Measurements from ENCODE around the gene MAP7D3.
"Not testable (repeated sequence)": the region's sequence is repeated elsewhere in the genome, so short reads cannot be mapped to it uniquely, and the experiment has no call there.

MAP7D3 gene

DNA sequence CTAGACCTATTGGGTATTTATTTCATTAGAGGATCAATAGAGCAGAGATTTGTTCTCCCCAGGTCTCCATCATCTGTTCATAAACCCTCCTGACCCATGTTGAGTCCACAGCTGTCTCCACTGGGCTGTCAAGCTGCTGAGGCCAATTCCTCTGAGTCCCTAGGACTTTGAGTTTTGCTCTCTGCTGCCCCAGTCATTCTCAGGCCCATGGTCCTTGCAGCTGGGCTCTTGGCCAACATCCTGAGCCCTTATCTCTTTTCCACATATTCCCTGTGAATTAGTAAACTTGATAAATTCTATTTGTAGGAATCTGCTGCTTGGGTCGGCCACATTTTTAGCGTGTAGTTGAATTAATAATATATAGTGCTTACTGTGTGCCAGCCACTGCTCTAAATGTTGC, 62.0 kb downstream of the MAP7D3 start:
- Histone ChIP-seq H3K4me1 (ENCODE audit: control insufficient read depth, insufficient read depth, low read length) (peaks cover 39% of the 10 kb centered on the region), H3K4me3 (ENCODE audit: low read length) (no peak overlapping the region), H3K27me3 (ENCODE audit: control insufficient read depth, insufficient read depth, low read length) (no peaks in the 10 kb centered on the region), H3K36me3 (ENCODE audit: control insufficient read depth, insufficient read depth, low read length) (no peaks in the 10 kb centered on the region), H3K9ac (ENCODE audit: low read length) (no peak overlapping the region), H3K9me3 (ENCODE audit: control insufficient read depth, low read length) (no peaks in the 10 kb centered on the region)

GRCh38 chrX:136186023-136186413, 65.2 kb downstream of the MAP7D3 start:
- peaks cover 20% of the 10 kb centered on the region for H3K4me1 ChIP-seq (ENCODE audit: control insufficient read depth, insufficient read depth, low read length)
- H3K27me3 ChIP-seq (ENCODE audit: control insufficient read depth, insufficient read depth, low read length): no peaks in the 10 kb centered on the region
- H3K9me3 ChIP-seq (ENCODE audit: control insufficient read depth, low read length): no peaks in the 10 kb centered on the region
- H3K4me3 ChIP-seq (ENCODE audit: low read length): no peak overlapping the region
- no peak overlapping the region for H3K9ac ChIP-seq (ENCODE audit: low read length)
- H3K36me3 ChIP-seq (ENCODE audit: control insufficient read depth, insufficient read depth, low read length): no peaks in the 10 kb centered on the region

DNA sequence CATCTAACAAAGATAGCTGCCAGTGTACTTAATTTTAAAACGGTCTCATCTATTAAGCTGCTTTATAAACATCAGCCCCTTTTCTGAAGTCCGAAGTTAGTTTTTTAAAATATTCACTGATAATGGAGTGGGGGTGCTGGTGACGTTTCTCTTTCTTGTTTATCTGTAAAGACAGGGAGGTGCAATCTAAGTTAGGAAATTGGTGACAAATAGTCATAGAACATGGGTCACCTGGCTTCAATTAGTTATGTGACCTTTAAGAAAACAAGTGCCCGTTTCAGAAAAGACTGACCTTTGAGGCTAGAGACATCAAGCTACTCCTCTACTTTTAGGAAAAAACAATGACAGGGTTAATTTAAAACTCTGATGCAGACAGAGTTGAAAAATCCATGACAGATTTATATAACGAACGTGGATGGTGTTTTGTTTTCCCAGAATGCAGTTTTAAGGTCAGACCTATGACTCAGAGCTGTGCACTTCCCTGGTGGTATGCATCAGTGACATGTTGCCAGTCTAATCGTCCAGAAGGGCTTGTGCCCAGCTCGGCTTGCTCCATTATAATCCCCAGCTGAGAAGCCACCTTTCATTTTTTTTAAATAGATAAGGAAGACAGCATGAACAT, 65.7 kb downstream of the MAP7D3 start:
- Histone ChIP-seq H3K4me1 (ENCODE audit: control insufficient read depth, insufficient read depth, low read length) (peaks cover 15% of the 10 kb centered on the region), H3K36me3 (ENCODE audit: control insufficient read depth, insufficient read depth, low read length) (no peaks in the 10 kb centered on the region), H3K27me3 (ENCODE audit: control insufficient read depth, insufficient read depth, low read length) (no peaks in the 10 kb centered on the region), H3K4me3 (ENCODE audit: low read length) (no peak overlapping the region), H3K9ac (ENCODE audit: low read length) (no peak overlapping the region), H3K9me3 (ENCODE audit: control insufficient read depth, low read length) (no peaks in the 10 kb centered on the region)

- Histone ChIP-seq H3K4me3 (ENCODE audit: low read length) (no peak overlapping the region), H3K9me3 (ENCODE audit: control insufficient read depth, low read length) (no peaks in the 10 kb centered on the region), H3K27me3 (ENCODE audit: control insufficient read depth, insufficient read depth, low read length) (no peaks in the 10 kb centered on the region), H3K36me3 (ENCODE audit: control insufficient read depth, insufficient read depth, low read length) (no peaks in the 10 kb centered on the region), H3K4me1 (ENCODE audit: control insufficient read depth, insufficient read depth, low read length) (no peaks in the 10 kb centered on the region), H3K9ac (ENCODE audit: low read length) (no peak overlapping the region)
Observed at GRCh38 chrX:136183917-136184316, 67.3 kb downstream of the MAP7D3 start.

DNA sequence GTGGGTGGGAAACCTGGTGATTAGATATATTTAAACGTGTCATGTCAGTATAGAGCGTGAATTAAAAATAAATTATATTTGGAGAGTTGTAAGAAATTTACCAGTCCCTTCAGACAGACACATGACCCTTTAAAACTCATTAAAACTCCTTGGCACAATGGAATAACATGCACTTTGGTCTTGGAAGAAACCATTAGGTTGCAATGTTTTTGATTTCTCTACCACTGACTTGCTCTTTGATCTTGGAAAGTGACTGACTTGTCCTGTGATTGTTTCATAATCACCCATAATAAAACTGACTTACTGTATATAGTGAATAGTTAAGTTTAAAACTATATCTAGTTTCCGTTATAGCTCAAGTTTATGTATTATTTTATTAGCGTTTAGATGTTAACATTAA, 68.0 kb downstream of the MAP7D3 start:
- Histone ChIP-seq H3K36me3 (ENCODE audit: control insufficient read depth, insufficient read depth, low read length) (no peaks in the 10 kb centered on the region), H3K9ac (ENCODE audit: low read length) (no peak overlapping the region), H3K4me1 (ENCODE audit: control insufficient read depth, insufficient read depth, low read length) (no peaks in the 10 kb centered on the region), H3K4me3 (ENCODE audit: low read length) (no peak overlapping the region), H3K27me3 (ENCODE audit: control insufficient read depth, insufficient read depth, low read length) (no peaks in the 10 kb centered on the region), H3K9me3 (ENCODE audit: control insufficient read depth, low read length) (no peaks in the 10 kb centered on the region)

DNA sequence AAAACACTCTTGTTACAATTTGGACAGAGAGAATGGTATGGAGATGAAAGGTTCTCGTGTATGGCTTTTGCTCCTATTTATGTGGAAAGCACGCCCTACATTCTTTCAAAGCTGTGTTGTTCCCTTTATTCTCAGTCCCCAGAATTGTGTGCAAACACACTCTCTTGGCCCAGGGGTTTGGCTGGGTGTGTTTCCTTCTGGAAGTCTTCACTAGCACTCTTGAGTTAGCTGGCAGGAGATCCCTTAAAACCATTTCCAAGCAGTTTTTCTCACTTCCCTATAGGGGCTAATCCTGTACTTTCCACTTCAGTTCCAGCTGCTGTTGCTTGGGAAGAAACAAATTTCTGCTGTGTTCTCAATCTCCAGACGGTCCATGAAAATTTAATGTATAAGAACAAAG, 68.8 kb downstream of the MAP7D3 start:
- Histone ChIP-seq H3K4me1 (ENCODE audit: control insufficient read depth, insufficient read depth, low read length) (no peaks in the 10 kb centered on the region), H3K9me3 (ENCODE audit: control insufficient read depth, low read length) (no peaks in the 10 kb centered on the region), H3K9ac (ENCODE audit: low read length) (no peak overlapping the region)

DNA sequence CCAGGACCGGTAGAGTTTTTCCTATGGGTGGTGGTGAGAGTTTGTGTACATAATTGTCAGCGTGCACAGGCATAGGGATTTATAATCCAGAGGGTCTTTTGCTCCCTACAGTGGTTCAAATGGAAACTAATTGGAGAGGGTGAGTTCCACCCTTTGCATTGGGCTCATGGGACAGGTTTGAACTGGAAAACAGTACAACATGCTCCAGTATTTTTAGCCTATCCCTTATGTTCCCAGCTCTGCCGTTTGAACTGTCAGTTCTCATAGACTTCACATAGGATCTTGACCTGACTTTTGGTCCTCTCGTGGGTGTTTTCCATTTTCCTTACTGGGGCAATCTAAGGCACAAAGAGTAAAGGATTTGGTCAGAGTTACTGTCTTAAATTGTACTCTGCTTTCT, 72.1 kb downstream of the MAP7D3 start:
- Histone ChIP-seq H3K9me3 (ENCODE audit: control insufficient read depth, low read length) (no peaks in the 10 kb centered on the region), H3K36me3 (ENCODE audit: control insufficient read depth, insufficient read depth, low read length) (no peaks in the 10 kb centered on the region), H3K4me3 (ENCODE audit: low read length) (no peak overlapping the region), H3K4me1 (ENCODE audit: control insufficient read depth, insufficient read depth, low read length) (peaks cover 7% of the 10 kb centered on the region), H3K27me3 (ENCODE audit: control insufficient read depth, insufficient read depth, low read length) (no peaks in the 10 kb centered on the region), H3K9ac (ENCODE audit: low read length) (no peak overlapping the region)

More for the DNA sequence above, 68.8 kb downstream of the MAP7D3 start:
- H3K4me3 ChIP-seq (ENCODE audit: low read length): no peak overlapping the region
- H3K27me3 ChIP-seq (ENCODE audit: control insufficient read depth, insufficient read depth, low read length): no peaks in the 10 kb centered on the region
- no peaks in the 10 kb centered on the region for H3K36me3 ChIP-seq (ENCODE audit: control insufficient read depth, insufficient read depth, low read length)

DNA sequence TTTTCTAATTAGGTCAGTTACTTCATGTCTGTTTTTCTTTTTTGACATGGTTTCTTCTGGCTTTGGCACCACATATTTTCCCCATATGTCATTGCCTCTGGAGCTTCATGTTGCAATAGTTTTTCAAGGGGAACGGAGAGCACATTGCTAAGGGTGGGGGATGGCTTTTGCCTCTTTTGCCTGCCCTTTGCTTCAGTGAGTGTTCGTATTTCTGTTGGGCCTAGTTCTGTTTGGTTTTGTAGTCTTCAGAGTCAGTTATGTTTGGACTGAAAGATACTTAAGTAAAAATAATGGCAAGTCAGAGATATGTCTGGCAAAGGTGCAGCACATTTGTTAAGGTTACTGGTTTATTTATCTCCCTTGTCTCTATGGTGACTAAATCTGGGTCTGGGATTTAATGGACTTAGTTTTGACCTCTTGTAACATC, 74.8 kb downstream of the MAP7D3 start:
- peaks cover 7% of the 10 kb centered on the region for H3K4me1 ChIP-seq (ENCODE audit: control insufficient read depth, insufficient read depth, low read length)
- H3K9ac ChIP-seq (ENCODE audit: low read length): no peak overlapping the region
- no peaks in the 10 kb centered on the region for H3K9me3 ChIP-seq (ENCODE audit: control insufficient read depth, low read length)
- H3K27me3 ChIP-seq (ENCODE audit: control insufficient read depth, insufficient read depth, low read length): no peaks in the 10 kb centered on the region
- no peak overlapping the region for H3K4me3 ChIP-seq (ENCODE audit: low read length)
- no peaks in the 10 kb centered on the region for H3K36me3 ChIP-seq (ENCODE audit: control insufficient read depth, insufficient read depth, low read length)

DNA sequence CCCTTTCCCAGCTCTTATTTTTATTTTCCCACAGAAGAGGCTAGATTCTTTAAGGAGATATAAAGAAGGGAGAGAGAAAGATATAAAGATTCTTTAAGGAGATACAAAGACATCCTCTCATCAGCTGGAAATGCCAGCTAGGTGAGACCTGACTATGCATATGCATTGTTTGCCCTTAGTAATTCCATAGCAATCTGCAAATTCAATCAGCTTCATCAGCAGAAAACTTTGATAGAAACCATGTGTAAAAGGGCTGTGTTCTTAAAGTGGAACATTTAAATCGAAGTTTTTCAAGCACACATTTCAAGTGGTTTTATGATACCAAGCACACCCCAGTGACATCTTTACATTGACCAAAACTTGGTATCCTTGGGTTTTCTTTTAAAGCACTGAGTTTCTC, 79.8 kb downstream of the MAP7D3 start:
- H3K36me3 ChIP-seq (ENCODE audit: control insufficient read depth, insufficient read depth, low read length): no peaks in the 10 kb centered on the region
- H3K4me1 ChIP-seq (ENCODE audit: control insufficient read depth, insufficient read depth, low read length): peaks cover 14% of the 10 kb centered on the region
- H3K4me3 ChIP-seq (ENCODE audit: low read length): no peak overlapping the region
- H3K9ac ChIP-seq (ENCODE audit: low read length): no peak overlapping the region
- H3K9me3 ChIP-seq (ENCODE audit: control insufficient read depth, low read length): no peaks in the 10 kb centered on the region
- H3K27me3 ChIP-seq (ENCODE audit: control insufficient read depth, insufficient read depth, low read length): no peaks in the 10 kb centered on the region

DNA sequence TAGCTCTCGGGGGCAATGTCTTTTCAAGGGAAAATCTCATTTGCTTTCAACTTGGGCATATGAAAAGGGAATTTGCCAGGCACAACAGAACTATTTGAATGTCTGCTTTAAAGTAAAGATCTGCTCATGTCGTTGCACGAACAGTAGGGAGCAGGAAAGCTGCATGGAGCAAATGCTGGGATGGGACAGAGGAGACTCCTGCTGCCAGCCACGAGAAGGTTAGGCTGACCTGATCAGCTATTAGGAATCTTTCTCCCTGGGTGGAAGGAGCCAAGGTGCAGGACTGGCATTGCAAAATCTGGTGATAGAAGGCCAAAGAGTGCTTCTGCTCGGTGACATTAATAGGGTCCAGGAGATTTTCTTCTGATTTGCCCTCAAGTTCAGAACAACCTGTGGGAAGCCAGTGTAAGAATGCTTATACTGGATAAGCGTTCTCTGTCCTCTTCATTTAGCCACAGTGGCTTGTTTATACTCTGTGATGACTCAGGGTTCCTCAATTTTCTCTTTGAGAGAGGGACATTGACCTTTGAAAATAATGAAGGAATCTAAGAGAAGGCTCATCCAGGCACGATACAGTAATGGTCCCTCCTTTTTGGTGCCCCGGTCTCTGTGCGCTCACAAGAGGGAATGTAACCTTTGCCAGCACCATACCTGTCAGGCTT, 80.9 kb downstream of the MAP7D3 start:
- Histone ChIP-seq H3K27me3 (ENCODE audit: control insufficient read depth, insufficient read depth, low read length) (no peaks in the 10 kb centered on the region), H3K36me3 (ENCODE audit: control insufficient read depth, insufficient read depth, low read length) (no peaks in the 10 kb centered on the region), H3K9ac (ENCODE audit: low read length) (peak overlapping the region; percentile 19), H3K4me3 (ENCODE audit: low read length) (no peak overlapping the region), H3K4me1 (ENCODE audit: control insufficient read depth, insufficient read depth, low read length) (peaks cover 8% of the 10 kb centered on the region), H3K9me3 (ENCODE audit: control insufficient read depth, low read length) (no peaks in the 10 kb centered on the region)

DNA sequence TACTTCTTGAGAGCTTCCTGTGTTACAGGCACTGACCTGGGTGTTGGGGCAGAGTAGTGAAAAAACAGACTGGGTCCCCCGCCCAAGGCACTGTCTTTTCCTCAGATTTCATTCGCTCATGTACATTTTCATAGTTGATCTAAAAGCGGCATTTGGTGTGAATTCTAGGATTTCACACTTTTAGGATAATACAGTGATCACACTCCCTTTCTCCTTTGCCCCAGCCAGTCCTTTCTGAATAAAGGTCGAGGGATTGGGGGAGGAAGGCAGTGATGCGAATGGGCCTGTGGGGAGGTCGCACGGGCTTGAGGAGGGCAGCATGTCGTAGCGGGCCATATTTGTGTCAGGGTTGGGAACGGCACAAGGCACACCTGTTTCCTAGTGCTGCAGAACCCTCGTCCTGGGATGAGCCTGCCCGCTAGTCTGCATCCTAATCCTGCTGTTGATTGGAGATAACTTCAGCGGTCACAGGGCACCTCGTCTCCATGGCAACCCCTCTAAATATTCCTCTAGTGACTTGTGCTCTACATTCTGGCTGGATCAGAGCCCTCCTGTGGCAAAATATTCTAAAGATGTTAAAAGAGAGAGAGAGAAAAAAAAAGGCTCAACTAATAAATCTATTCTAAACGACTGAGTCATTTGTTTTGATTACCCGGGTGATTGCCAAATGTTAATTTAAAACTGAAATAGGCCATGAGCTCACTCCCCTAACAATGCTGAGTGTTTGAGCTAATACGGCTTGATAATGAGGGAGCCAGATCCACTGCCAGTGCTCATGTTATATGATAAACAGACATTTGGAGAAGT, 82.1 kb downstream of the MAP7D3 start:
- Histone ChIP-seq H3K4me3 (ENCODE audit: low read length) (no peak overlapping the region), H3K9ac (ENCODE audit: low read length) (peak overlapping the region; percentile 34), H3K4me1 (ENCODE audit: control insufficient read depth, insufficient read depth, low read length) (peaks cover 8% of the 10 kb centered on the region)

GRCh38 chrX:136167989-136168388, 83.2 kb downstream of the MAP7D3 start:
- H3K36me3 ChIP-seq (ENCODE audit: control insufficient read depth, insufficient read depth, low read length); H3K4me1 ChIP-seq (ENCODE audit: control insufficient read depth, insufficient read depth, low read length); H3K27me3 ChIP-seq (ENCODE audit: control insufficient read depth, insufficient read depth, low read length); H3K9ac ChIP-seq (ENCODE audit: low read length); H3K9me3 ChIP-seq (ENCODE audit: control insufficient read depth, low read length); H3K4me3 ChIP-seq (ENCODE audit: low read length): not testable (repeated sequence)

More for the DNA sequence above, 82.1 kb downstream of the MAP7D3 start:
- Histone ChIP-seq H3K27me3 (ENCODE audit: control insufficient read depth, insufficient read depth, low read length) (no peaks in the 10 kb centered on the region), H3K36me3 (ENCODE audit: control insufficient read depth, insufficient read depth, low read length) (no peaks in the 10 kb centered on the region), H3K9me3 (ENCODE audit: control insufficient read depth, low read length) (no peaks in the 10 kb centered on the region)

All from mucosa of stomach (tissue), 1 donor.